ENCODE data around the gene C5AR1. TPM values are rescaled to one million over a fixed set of nuclear protein-coding genes. Genes with fewer than 3 reads are reported as not detected.

The C5AR1 gene
- total and polyA plus RNA-seq, 2 experiments from 2014 or later, result 0.46 TPM; not detected in 1

DNA sequence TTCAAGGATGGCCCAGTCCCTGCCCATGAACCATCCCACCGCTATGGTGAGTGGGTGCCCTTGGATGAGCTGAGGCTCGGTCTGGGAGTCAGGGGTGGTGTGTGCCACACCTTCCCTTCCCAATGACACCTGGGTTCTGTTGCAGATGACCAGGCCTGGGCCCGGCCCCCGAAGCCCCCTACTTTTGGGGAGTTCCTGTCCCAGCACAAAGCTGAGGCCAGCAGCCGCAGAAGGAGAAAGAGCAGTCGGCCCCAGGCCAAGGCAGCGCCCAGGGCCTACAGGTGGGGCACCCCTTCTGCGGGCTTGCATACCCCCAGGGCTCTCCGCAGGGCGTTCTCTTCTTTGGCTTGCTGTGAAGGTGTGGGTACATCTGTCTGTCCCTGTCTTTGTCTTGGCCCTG, 39.3 kb upstream of the C5AR1 start:
- in situ Hi-C loops (cut with MboI), result no loop called here
- H3K79me2 ChIP-seq (ENCODE audit: insufficient read depth), result peaks cover 30% of the 10 kb centered on the region; the same call in 1 of the 2 replicates
- 90% methylated on average over 10 of the region's 10 CpGs for WGBS, 2 experiments (ENCODE audit: low coverage in 1 of 2, low lambda C conversion rate in 2 of 2, missing lambda C conversion rate in 2 of 2)
- H3K9me2 ChIP-seq (ENCODE audit: insufficient read depth), result no peaks in the 10 kb centered on the region
- peaks cover 4% of the 10 kb centered on the region; the same call in 1 of the 2 replicates for H3K36me3 ChIP-seq (ENCODE audit: low read depth)
- H3K9me3 ChIP-seq (ENCODE audit: low read depth), result no peaks in the 10 kb centered on the region
- no peak overlapping the region for H2AFZ ChIP-seq
- no peak for DNase-seq
- no peak overlapping the region for H3K27ac ChIP-seq
- peaks cover 17% of the 10 kb centered on the region for H3K4me1 ChIP-seq (ENCODE audit: insufficient read depth)
- no peak for TF ChIP-seq EZH2 (IDR thresholded peaks at IDR 0.05; ENCODE audit: insufficient read depth, poor library complexity, severe bottlenecking)
- no peak for TF ChIP-seq EZH2phosphoT487 (IDR thresholded peaks at IDR 0.05; ENCODE audit: insufficient read depth, low read depth)
- H3F3A ChIP-seq (ENCODE audit: insufficient read depth), result peaks cover 23% of the 10 kb centered on the region
- no peak overlapping the region for H3K4me2 ChIP-seq (ENCODE audit: unreplicated experiment)
- H3K27me3 ChIP-seq (replicated peaks; ENCODE audit: insufficient read depth), result no peaks in the 10 kb centered on the region
- H3K4me3 ChIP-seq, result no peak overlapping the region
- H3K9ac ChIP-seq, result no peak overlapping the region
- no peaks in the 10 kb centered on the region for H4K20me1 ChIP-seq (ENCODE audit: insufficient read depth)

- Histone ChIP-seq H3K27me3 (replicated peaks; ENCODE audit: insufficient read depth) (no peaks in the 10 kb centered on the region), H3K9ac (no peak overlapping the region), H3K79me2 (ENCODE audit: insufficient read depth) (peaks cover 27% of the 10 kb centered on the region; the same call in 1 of the 2 replicates), H3K9me3 (ENCODE audit: low read depth) (no peaks in the 10 kb centered on the region), H3K27ac (peak overlapping the region; percentile 94; the same call in 1 of the 2 replicates), H3K4me1 (ENCODE audit: insufficient read depth) (peaks cover 27% of the 10 kb centered on the region), H3K9me2 (ENCODE audit: insufficient read depth) (no peaks in the 10 kb centered on the region), H2AFZ (no peak overlapping the region), H4K20me1 (ENCODE audit: insufficient read depth) (no peaks in the 10 kb centered on the region), H3K4me3 (no peak overlapping the region), H3F3A (ENCODE audit: insufficient read depth) (peaks cover 33% of the 10 kb centered on the region), H3K4me2 (ENCODE audit: unreplicated experiment) (no peak overlapping the region), H3K36me3 (ENCODE audit: low read depth) (0 out of 2 replicates have a peak, but pooled peaks cover 4% of the 10 kb centered on the region)
- WGBS, 2 experiments (ENCODE audit: low coverage in 1 of 2, low lambda C conversion rate in 2 of 2, missing lambda C conversion rate in 2 of 2), result 81 to 88% methylated on average over 5 to 6 of the region's 6 CpGs
- TF ChIP-seq EZH2phosphoT487 (IDR thresholded peaks at IDR 0.05; ENCODE audit: insufficient read depth, low read depth) (no peak), EZH2 (IDR thresholded peaks at IDR 0.05; ENCODE audit: insufficient read depth, poor library complexity, severe bottlenecking) (no peak)
- in situ Hi-C loops (cut with MboI), result no loop called here
- no peak for DNase-seq
These were observed 37.7 kb upstream of the C5AR1 start for GRCh38 chr19:47271949-47272348.

DNA sequence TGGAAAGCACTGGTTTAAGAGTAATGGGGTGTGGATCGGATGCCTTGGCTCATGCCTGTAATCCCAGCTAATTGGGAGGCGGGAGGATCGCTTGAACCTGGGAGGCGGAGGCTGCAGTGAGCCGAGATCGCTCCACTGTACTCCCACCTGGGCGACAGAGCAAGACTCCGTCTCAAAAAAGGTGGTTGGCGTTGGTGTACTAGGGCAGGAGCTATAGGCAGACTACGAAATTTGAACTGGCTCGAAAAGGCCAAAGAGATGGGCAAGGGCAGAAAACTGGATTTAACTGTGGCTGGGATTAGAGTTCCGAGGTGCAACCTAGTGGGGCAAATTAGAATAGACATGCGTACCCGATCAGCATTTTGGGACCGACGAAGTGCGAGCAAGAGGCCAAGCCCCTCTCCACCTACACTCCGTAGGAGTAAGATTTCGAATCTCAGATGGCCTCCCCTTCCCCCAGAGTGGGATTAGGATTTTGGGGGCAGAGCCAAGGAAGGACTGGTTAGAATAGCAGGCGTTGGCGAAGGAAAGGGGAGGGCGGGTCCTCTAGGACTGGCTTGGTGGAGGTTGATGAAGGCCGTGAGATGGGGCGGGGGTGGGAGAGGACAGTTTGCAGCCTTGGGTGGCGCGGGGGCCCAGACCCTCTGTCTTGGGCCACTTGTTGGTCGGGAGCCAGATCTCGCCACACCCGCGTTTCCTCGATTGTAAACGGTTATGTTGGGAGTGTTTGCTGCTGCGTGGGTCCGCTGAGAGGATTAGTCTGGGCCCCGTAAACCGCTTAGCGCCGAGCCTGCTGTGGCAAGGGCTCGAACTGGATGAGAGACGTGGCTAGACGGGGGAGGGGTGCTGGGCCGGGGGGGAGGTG, 37.0 kb upstream of the C5AR1 start:
- Histone ChIP-seq H3K27ac (peak overlapping the region; percentile 94), H3K9me2 (ENCODE audit: insufficient read depth) (no peaks in the 10 kb centered on the region), H3K36me3 (ENCODE audit: low read depth) (0 out of 2 replicates have a peak, but pooled peaks cover 4% of the 10 kb centered on the region), H3K9me3 (ENCODE audit: low read depth) (no peaks in the 10 kb centered on the region), H4K20me1 (ENCODE audit: insufficient read depth) (no peaks in the 10 kb centered on the region), H3K9ac (peak overlapping the region; percentile 92), H3K79me2 (ENCODE audit: insufficient read depth) (peaks cover 20% of the 10 kb centered on the region; the same call in 1 of the 2 replicates), H3K27me3 (replicated peaks; ENCODE audit: insufficient read depth) (no peaks in the 10 kb centered on the region), H3K4me1 (ENCODE audit: insufficient read depth) (peaks cover 27% of the 10 kb centered on the region), H3F3A (ENCODE audit: insufficient read depth) (peaks cover 33% of the 10 kb centered on the region), H3K4me3 (peak overlapping the region; percentile 77), H3K4me2 (ENCODE audit: unreplicated experiment) (peak overlapping the region; percentile 95), H2AFZ (peak overlapping the region; percentile 25)
- DNase-seq, result peak; percentile 52
- WGBS, 2 experiments (ENCODE audit: low coverage in 1 of 2, low lambda C conversion rate in 2 of 2, missing lambda C conversion rate in 2 of 2), result 18 to 25% methylated on average over 39 to 41 of the region's 42 CpGs
- TF ChIP-seq EZH2phosphoT487 (IDR thresholded peaks at IDR 0.05; ENCODE audit: insufficient read depth, low read depth), result no peak
- no peak for TF ChIP-seq EZH2 (IDR thresholded peaks at IDR 0.05; ENCODE audit: insufficient read depth, poor library complexity, severe bottlenecking)
- in situ Hi-C loops (cut with MboI), result no loop called here

DNA sequence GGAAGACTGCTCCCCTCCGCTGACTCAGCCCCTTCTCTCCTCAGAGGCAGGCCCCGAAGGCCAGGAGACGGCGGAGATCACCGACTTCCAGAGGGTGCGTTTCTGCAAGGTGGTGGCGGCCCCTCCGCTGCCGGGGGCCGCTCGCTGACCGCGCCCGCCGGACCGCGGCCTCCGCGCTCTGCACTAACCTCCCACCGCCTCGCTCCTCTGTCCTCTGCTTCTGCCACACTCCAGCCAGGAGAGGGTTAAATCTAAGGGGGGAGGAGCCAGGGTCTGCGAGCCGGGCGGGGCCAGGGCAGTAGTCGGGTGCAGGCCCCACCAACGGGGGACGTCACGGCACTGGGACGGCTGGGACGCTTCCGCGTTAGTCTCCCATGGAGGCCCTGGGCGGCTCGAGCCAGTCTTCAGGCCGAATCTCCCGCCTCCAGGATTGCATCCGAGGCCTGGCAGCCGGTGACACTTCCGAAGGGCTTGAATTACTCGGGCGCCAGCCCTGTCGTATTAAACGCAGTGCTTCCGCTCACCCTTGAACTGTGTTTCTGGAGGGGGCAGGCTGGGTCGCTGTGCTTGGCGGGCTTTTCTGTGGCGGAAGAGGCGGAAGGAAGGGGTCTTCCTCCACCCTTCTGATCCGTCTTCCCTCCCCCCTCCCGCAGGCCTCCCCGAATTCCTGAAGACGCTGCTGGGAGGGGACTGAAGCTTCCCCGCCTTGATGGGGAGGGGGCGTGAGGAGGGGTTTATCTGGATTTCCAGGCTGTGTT, 36.2 kb upstream of the C5AR1 start:
- peaks cover 30% of the 10 kb centered on the region for H3F3A ChIP-seq (ENCODE audit: insufficient read depth)
- no peaks in the 10 kb centered on the region for H3K9me2 ChIP-seq (ENCODE audit: insufficient read depth)
- TF ChIP-seq EZH2phosphoT487 (IDR thresholded peaks at IDR 0.05; ENCODE audit: insufficient read depth, low read depth), result no peak
- TF ChIP-seq EZH2 (IDR thresholded peaks at IDR 0.05; ENCODE audit: insufficient read depth, poor library complexity, severe bottlenecking), result no peak
- 1% methylated on average over 41 to 46 of the region's 54 CpGs for WGBS, 2 experiments (ENCODE audit: low coverage in 1 of 2, low lambda C conversion rate in 2 of 2, missing lambda C conversion rate in 2 of 2)
- H3K4me3 ChIP-seq, result peak overlapping the region; percentile 77
- no peaks in the 10 kb centered on the region for H3K27me3 ChIP-seq (replicated peaks; ENCODE audit: insufficient read depth)
- no peaks in the 10 kb centered on the region for H3K36me3 ChIP-seq (ENCODE audit: low read depth)
- peaks cover 27% of the 10 kb centered on the region for H3K4me1 ChIP-seq (ENCODE audit: insufficient read depth)
- peak overlapping the region; percentile 95 for H3K4me2 ChIP-seq (ENCODE audit: unreplicated experiment)
- peak overlapping the region; percentile 94 for H3K27ac ChIP-seq
- peak; percentile 98 for DNase-seq
- in situ Hi-C loops (cut with MboI), result no loop called here
- peak overlapping the region; percentile 25 for H2AFZ ChIP-seq
- no peaks in the 10 kb centered on the region for H3K9me3 ChIP-seq (ENCODE audit: low read depth)
- H3K9ac ChIP-seq, result peak overlapping the region; percentile 92
- no peaks in the 10 kb centered on the region for H4K20me1 ChIP-seq (ENCODE audit: insufficient read depth)
- H3K79me2 ChIP-seq (ENCODE audit: insufficient read depth), result peaks cover 12% of the 10 kb centered on the region; the same call in 1 of the 2 replicates
